A673 (cell line): Measurements from ENCODE around the gene CSTPP1. TPM values are rescaled to one million over a fixed set of nuclear protein-coding genes. Genes with fewer than 3 reads are reported as not detected.

ENCODE experiments used
- BruUV-seq: library from RNA; stranded (reverse); fragments of 400-500 nt; replicated peaks from 2 replicates; lab custom pipeline; 2021; lab: Mats Ljungman, UMichigan
- CTCF ChIA-PET: fragments of 300-600 bp; sonication (Branson Sonifier 250); formaldehyde crosslinking; loops from one replicate; lab custom pipeline; 2022; ENCODE audit warnings: antibody characterized with exemption; lab: Charles Lee
- POLR2A ChIA-PET: fragments of 300-600 bp; sonication (Branson Sonifier 250); formaldehyde crosslinking; loops from one replicate; lab custom pipeline; 2022; ENCODE audit warnings: antibody characterized with exemption; ENCODE audit not compliant: low non-redundant PET; lab: Charles Lee
- DNase-seq: peaks from one replicate; pipeline ENCODE4 v3.0.0-alpha.2; 2015; ENCODE audit warnings: low spot score
- H3K27ac ChIP-seq: fragments of 200-600 bp; sonication (generic); 2 replicates; pipeline ENCODE4 v1.5.1; 2016; ENCODE audit warnings: mixed run types, low read depth, mild to moderate bottlenecking, mixed read lengths, antibody characterized with exemption, low read length; ENCODE audit not compliant: poor library complexity, severe bottlenecking
- H3K27me3 ChIP-seq: fragments of 200-600 bp; sonication (generic); replicated peaks from 2 replicates; pipeline ENCODE4 v1.6.1; 2017; ENCODE audit warnings: mixed run types, low read depth, mild to moderate bottlenecking, mixed read lengths, antibody characterized with exemption, low read length; ENCODE audit not compliant: insufficient read depth, poor library complexity
- H3K36me3 ChIP-seq: fragments of 200-600 bp; sonication (generic); 2 replicates; pipeline ENCODE4 v1.6.1; 2016; ENCODE audit warnings: mixed run types, mild to moderate bottlenecking, mixed read lengths, antibody characterized with exemption, low read length; ENCODE audit not compliant: insufficient read depth, poor library complexity, severe bottlenecking
- H3K4me1 ChIP-seq: fragments of 200-600 bp; sonication (generic); 2 replicates; pipeline ENCODE4 v1.6.1; 2017; ENCODE audit warnings: mixed run types, mild to moderate bottlenecking, mixed read lengths, antibody characterized with exemption, low read length; ENCODE audit not compliant: insufficient read depth, poor library complexity, severe bottlenecking
- H3K4me3 ChIP-seq: fragments of 200-600 bp; sonication (generic); 2 replicates; pipeline ENCODE4 v1.5.1; 2016; ENCODE audit warnings: low read depth, mixed run types, mild to moderate bottlenecking, mixed read lengths, low read length; ENCODE audit not compliant: poor library complexity, severe bottlenecking
- H3K9me3 ChIP-seq: fragments of 200-600 bp; sonication (generic); 2 replicates; pipeline ENCODE4 v1.6.1; 2016; ENCODE audit warnings: mixed run types, low read depth, mild to moderate bottlenecking, mixed read lengths, antibody characterized with exemption, low read length; ENCODE audit not compliant: poor library complexity, severe bottlenecking
- EZH2 ChIP-seq: fragments of 200-600 bp; sonication (generic); IDR thresholded peaks from 2 replicates; pipeline ENCODE4 v1.6.1; 2017; ENCODE audit warnings: borderline replicate concordance, low read depth, mild to moderate bottlenecking, mixed read lengths, antibody characterized with exemption, low read length; ENCODE audit not compliant: poor library complexity, severe bottlenecking
- intact Hi-C: fragments of 100-400 bp; cut with micrococcal nuclease; formaldehyde crosslinking; loops from one replicate; pipeline ENCODE4 v1.10.0; 2022; ENCODE audit not compliant: unreplicated experiment
- total RNA-seq: library from RNA; stranded (reverse); gene quantifications from 2 replicates; pipeline ENCODE4 v1.2.3, GENCODE V29; 2021
- TF ChIP-seq, protein P1 (sequence below): fragments of 300-800, 200-600 bp; sonication (generic); conservative IDR thresholded peaks from 2 replicates; pipeline ENCODE4 v1.5.1; 2017; ENCODE audit warnings: low read depth, mild to moderate bottlenecking, antibody characterized with exemption, low read length, moderate library complexity, mixed read lengths

The CSTPP1 gene
- total RNA-seq, 1 experiment from 2014 or later = 79.3 TPM

- H3K27me3 ChIP-seq = no peaks in the 10 kb centered on the region
- DNase-seq = no peak
- no peak overlapping the region for H3K4me3 ChIP-seq
- peaks cover 6% of the 10 kb centered on the region for H3K4me1 ChIP-seq
- no peaks in the 10 kb centered on the region for H3K9me3 ChIP-seq
- ChIA-PET CTCF (no interaction called here), POLR2A (no interaction called here)
- intact Hi-C loops = no loop called here
- H3K27ac ChIP-seq = no peak overlapping the region
- TF ChIP-seq, protein P1, sequence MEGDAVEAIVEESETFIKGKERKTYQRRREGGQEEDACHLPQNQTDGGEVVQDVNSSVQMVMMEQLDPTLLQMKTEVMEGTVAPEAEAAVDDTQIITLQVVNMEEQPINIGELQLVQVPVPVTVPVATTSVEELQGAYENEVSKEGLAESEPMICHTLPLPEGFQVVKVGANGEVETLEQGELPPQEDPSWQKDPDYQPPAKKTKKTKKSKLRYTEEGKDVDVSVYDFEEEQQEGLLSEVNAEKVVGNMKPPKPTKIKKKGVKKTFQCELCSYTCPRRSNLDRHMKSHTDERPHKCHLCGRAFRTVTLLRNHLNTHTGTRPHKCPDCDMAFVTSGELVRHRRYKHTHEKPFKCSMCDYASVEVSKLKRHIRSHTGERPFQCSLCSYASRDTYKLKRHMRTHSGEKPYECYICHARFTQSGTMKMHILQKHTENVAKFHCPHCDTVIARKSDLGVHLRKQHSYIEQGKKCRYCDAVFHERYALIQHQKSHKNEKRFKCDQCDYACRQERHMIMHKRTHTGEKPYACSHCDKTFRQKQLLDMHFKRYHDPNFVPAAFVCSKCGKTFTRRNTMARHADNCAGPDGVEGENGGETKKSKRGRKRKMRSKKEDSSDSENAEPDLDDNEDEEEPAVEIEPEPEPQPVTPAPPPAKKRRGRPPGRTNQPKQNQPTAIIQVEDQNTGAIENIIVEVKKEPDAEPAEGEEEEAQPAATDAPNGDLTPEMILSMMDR = no peak
- TF ChIP-seq EZH2 = no peak
- H3K36me3 ChIP-seq = no peaks in the 10 kb centered on the region
- no TSS peak for BruUV-seq
Measured at GRCh38 chr11:47105541-47105940, 169.0 kb downstream of the CSTPP1 start.

DNA sequence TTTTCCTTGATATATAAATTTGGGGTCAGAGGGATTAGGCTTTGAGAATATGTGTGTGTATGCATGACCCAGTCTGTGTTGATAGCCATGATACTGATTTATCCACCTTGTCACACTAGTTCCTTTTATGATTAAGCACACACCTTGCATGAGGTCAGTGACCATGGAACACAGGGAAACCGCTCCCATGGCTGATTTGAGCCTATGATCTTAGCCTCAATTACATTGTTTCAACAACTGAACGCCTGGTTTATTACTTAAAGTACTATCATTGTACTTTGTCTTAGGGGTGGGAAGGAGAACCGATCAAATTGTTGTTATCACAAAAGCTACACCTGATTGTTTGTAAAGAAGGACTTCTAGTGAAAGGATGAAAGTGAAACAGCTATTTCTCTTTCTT, 169.4 kb downstream of the CSTPP1 start:
- POLR2A ChIA-PET = no interaction called here
- intact Hi-C loops = no loop called here
- H3K4me3 ChIP-seq = no peak overlapping the region
- CTCF ChIA-PET = no interaction called here
- TF ChIP-seq, protein P1 = no peak
- no peak for TF ChIP-seq EZH2
- DNase-seq = no peak
- H3K9me3 ChIP-seq = no peaks in the 10 kb centered on the region
- no peaks in the 10 kb centered on the region for H3K27me3 ChIP-seq
- no TSS peak for BruUV-seq
- H3K4me1 ChIP-seq = peaks cover 6% of the 10 kb centered on the region
- H3K27ac ChIP-seq = no peak overlapping the region
- H3K36me3 ChIP-seq = no peaks in the 10 kb centered on the region

- ChIA-PET CTCF (no interaction called here), POLR2A (no interaction called here)
- intact Hi-C loops = no loop called here
- no peaks in the 10 kb centered on the region for H3K9me3 ChIP-seq
- DNase-seq = no peak
- no peak for TF ChIP-seq EZH2
- TF ChIP-seq, protein P1 = no peak
- no peak overlapping the region for H3K27ac ChIP-seq
- peaks cover 6% of the 10 kb centered on the region for H3K4me1 ChIP-seq
- H3K4me3 ChIP-seq = no peak overlapping the region
- no peaks in the 10 kb centered on the region for H3K36me3 ChIP-seq
- BruUV-seq = no TSS peak
- H3K27me3 ChIP-seq = no peaks in the 10 kb centered on the region
Measured at GRCh38 chr11:47106798-47107411, 170.3 kb downstream of the CSTPP1 start.
